Measurements from ENCODE around the gene RGS18.

GRCh38 chr1:192190066-192190465 lies 31.8 kb downstream of the RGS18 start:
- no peak for TF ChIP-seq CTCF (IDR thresholded peaks at IDR 0.05)
- no peak for TF ChIP-seq RAD21 (conservative IDR thresholded peaks at IDR 0.05 in 1 of 2, IDR thresholded peaks at IDR 0.05 in 1 of 2)
- no peak for TF ChIP-seq FOXS1 (CRISPR knock-in tag; IDR thresholded peaks at IDR 0.05)
- TF ChIP-seq JUNB (IDR thresholded peaks at IDR 0.05), result no peak
- no peak for TF ChIP-seq EP300 (IDR thresholded peaks at IDR 0.05)
- TF ChIP-seq, protein P1, sequence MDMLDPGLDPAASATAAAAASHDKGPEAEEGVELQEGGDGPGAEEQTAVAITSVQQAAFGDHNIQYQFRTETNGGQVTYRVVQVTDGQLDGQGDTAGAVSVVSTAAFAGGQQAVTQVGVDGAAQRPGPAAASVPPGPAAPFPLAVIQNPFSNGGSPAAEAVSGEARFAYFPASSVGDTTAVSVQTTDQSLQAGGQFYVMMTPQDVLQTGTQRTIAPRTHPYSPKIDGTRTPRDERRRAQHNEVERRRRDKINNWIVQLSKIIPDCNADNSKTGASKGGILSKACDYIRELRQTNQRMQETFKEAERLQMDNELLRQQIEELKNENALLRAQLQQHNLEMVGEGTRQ (IDR thresholded peaks at IDR 0.05), result no peak
- TF ChIP-seq MYC (IDR thresholded peaks at IDR 0.05; ENCODE audit: borderline replicate concordance, low read length), result no peak
- no peak for TF ChIP-seq POLR2A (IDR thresholded peaks at IDR 0.05; ENCODE audit: low read length)
- no peak for TF ChIP-seq SMC3 (IDR thresholded peaks at IDR 0.05)
- TF ChIP-seq RFX5 (IDR thresholded peaks at IDR 0.05), result no peak
- TF ChIP-seq MAZ (IDR thresholded peaks at IDR 0.05; ENCODE audit: borderline replicate concordance, low read depth, low read length), result no peak
